ENCODE measurements around the gene PDE4D. TPM values are rescaled to one million over a fixed set of nuclear protein-coding genes. Genes with fewer than 3 reads are reported as not detected.

The PDE4D gene
- polyA plus RNA-seq, 1 donor (not counting 4 experiments of a cell fraction or from before 2014, with no cell fraction given): 3.6 TPM

GRCh38 chr5:59583151-59583809, 310.2 kb downstream of the PDE4D start:
- TF ChIP-seq, protein P1, sequence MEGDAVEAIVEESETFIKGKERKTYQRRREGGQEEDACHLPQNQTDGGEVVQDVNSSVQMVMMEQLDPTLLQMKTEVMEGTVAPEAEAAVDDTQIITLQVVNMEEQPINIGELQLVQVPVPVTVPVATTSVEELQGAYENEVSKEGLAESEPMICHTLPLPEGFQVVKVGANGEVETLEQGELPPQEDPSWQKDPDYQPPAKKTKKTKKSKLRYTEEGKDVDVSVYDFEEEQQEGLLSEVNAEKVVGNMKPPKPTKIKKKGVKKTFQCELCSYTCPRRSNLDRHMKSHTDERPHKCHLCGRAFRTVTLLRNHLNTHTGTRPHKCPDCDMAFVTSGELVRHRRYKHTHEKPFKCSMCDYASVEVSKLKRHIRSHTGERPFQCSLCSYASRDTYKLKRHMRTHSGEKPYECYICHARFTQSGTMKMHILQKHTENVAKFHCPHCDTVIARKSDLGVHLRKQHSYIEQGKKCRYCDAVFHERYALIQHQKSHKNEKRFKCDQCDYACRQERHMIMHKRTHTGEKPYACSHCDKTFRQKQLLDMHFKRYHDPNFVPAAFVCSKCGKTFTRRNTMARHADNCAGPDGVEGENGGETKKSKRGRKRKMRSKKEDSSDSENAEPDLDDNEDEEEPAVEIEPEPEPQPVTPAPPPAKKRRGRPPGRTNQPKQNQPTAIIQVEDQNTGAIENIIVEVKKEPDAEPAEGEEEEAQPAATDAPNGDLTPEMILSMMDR (optimal IDR thresholded peaks at IDR 0.05 in 1 of 3, IDR thresholded peaks at IDR 0.05 in 1 of 3, conservative IDR thresholded peaks at IDR 0.05 in 1 of 3; ENCODE audit: extremely low read depth in 1 of 3, insufficient read depth in 2 of 3, low read length in 3 of 3): no peak
- TF ChIP-seq EZH2 (IDR thresholded peaks at IDR 0.05; ENCODE audit: low read length): no peak
- dilution Hi-C loops (cut with MboI; ENCODE audit: extremely low pct_ligation_motif_present, low sequenced_read_pairs): no loop called here
- Histone ChIP-seq H3K27me3 (ENCODE audit: control insufficient read depth, extremely low read depth, insufficient read depth, low read length) (no peaks in the 10 kb centered on the region), H3K9me1 (ENCODE audit: control insufficient read depth, extremely low read depth, insufficient read depth, low read length) (no peaks in the 10 kb centered on the region), H3K27ac (ENCODE audit: control insufficient read depth, insufficient read depth, low read length) (no peak overlapping the region), H3K4me2 (ENCODE audit: control insufficient read depth, extremely low read depth, insufficient read depth, low read depth, low read length) (no peak overlapping the region), H3K79me2 (ENCODE audit: control insufficient read depth, insufficient read depth, low read length) (no peaks in the 10 kb centered on the region), H3K4me1 (ENCODE audit: control insufficient read depth, extremely low read depth, insufficient read depth, low read length) (no peaks in the 10 kb centered on the region), H3K9me3 (ENCODE audit: control insufficient read depth, low read depth, low read length) (no peaks in the 10 kb centered on the region), H3K9ac (ENCODE audit: control insufficient read depth, extremely low read depth, insufficient read depth, low read length) (no peak overlapping the region), H2AFZ (ENCODE audit: control insufficient read depth, low read length) (no peak overlapping the region), H3K4me3 (ENCODE audit: control insufficient read depth in 2 of 3, extremely low read depth in 1 of 3, insufficient read depth in 2 of 3, low read depth in 1 of 3, low read length in 3 of 3) (no peak overlapping the region), H3K36me3 (ENCODE audit: control insufficient read depth in 2 of 2, extremely low read depth in 1 of 2, insufficient read depth in 2 of 2, low read length in 2 of 2) (no peaks in the 10 kb centered on the region), H4K20me1 (ENCODE audit: control insufficient read depth, extremely low read depth, insufficient read depth, low read length) (no peaks in the 10 kb centered on the region)
- DNase-seq (ENCODE audit: low read depth, low spot score): no peak
- FAIRE-seq: no peak

- no peak for FAIRE-seq
- H4K20me1 ChIP-seq (ENCODE audit: control insufficient read depth, extremely low read depth, insufficient read depth, low read length): no peaks in the 10 kb centered on the region
Observed at GRCh38 chr5:59582746-59583145, 310.8 kb downstream of the PDE4D start.

More at GRCh38 chr5:59582746-59583145, 310.8 kb downstream of the PDE4D start:
- Histone ChIP-seq H3K4me3 (ENCODE audit: control insufficient read depth in 2 of 3, extremely low read depth in 1 of 3, insufficient read depth in 2 of 3, low read depth in 1 of 3, low read length in 3 of 3) (no peak overlapping the region), H2AFZ (ENCODE audit: control insufficient read depth, low read length) (no peak overlapping the region), H3K9me1 (ENCODE audit: control insufficient read depth, extremely low read depth, insufficient read depth, low read length) (no peaks in the 10 kb centered on the region), H3K79me2 (ENCODE audit: control insufficient read depth, insufficient read depth, low read length) (no peaks in the 10 kb centered on the region), H3K9ac (ENCODE audit: control insufficient read depth, extremely low read depth, insufficient read depth, low read length) (no peak overlapping the region), H3K9me3 (ENCODE audit: control insufficient read depth, low read depth, low read length) (no peaks in the 10 kb centered on the region), H3K27me3 (ENCODE audit: control insufficient read depth, extremely low read depth, insufficient read depth, low read length) (no peaks in the 10 kb centered on the region), H3K27ac (ENCODE audit: control insufficient read depth, insufficient read depth, low read length) (no peak overlapping the region), H3K4me1 (ENCODE audit: control insufficient read depth, extremely low read depth, insufficient read depth, low read length) (no peaks in the 10 kb centered on the region), H3K36me3 (ENCODE audit: control insufficient read depth in 2 of 2, extremely low read depth in 1 of 2, insufficient read depth in 2 of 2, low read length in 2 of 2) (no peaks in the 10 kb centered on the region), H3K4me2 (ENCODE audit: control insufficient read depth, extremely low read depth, insufficient read depth, low read depth, low read length) (no peak overlapping the region)
- no peak for DNase-seq (ENCODE audit: low read depth, low spot score)
- dilution Hi-C loops (cut with MboI; ENCODE audit: extremely low pct_ligation_motif_present, low sequenced_read_pairs): no loop called here
- no peak for TF ChIP-seq EZH2 (IDR thresholded peaks at IDR 0.05; ENCODE audit: low read length)
- TF ChIP-seq, protein P1 (optimal IDR thresholded peaks at IDR 0.05 in 1 of 3, IDR thresholded peaks at IDR 0.05 in 1 of 3, conservative IDR thresholded peaks at IDR 0.05 in 1 of 3; ENCODE audit: extremely low read depth in 1 of 3, insufficient read depth in 2 of 3, low read length in 3 of 3): no peak
